Vagina (tissue), 2 donors: ENCODE results near the gene ADAMTS14.
"Not testable (repeated sequence)": the region's sequence is repeated elsewhere in the genome, so short reads cannot be mapped to it uniquely, and the experiment has no call there.

Experiments
- POLR2AphosphoS5 ChIP-seq, 2 donors: sonication (generic); formaldehyde crosslinking; IDR thresholded peaks; one replicate each; pipeline ENCODE4 v1.9.0; 2017; ENCODE audit warnings: antibody characterized with exemption in 2 of 2, mild to moderate bottlenecking in 2 of 2, low read depth in 1 of 2; ENCODE audit not compliant: insufficient read depth in 1 of 2
- TF ChIP-seq, protein P1 (sequence below), 3 experiments: fragments of 450-650 bp in 2 of 3; fragments of 200-600 bp in 1 of 3; sonication (generic) in 1 of 3; IDR thresholded peaks; one replicate each; pipeline ENCODE4 v1.5.1; 2017 to 2019; ENCODE audit warnings: antibody characterized with exemption in 3 of 3, mild to moderate bottlenecking in 2 of 3, moderate library complexity in 2 of 3

DNA sequence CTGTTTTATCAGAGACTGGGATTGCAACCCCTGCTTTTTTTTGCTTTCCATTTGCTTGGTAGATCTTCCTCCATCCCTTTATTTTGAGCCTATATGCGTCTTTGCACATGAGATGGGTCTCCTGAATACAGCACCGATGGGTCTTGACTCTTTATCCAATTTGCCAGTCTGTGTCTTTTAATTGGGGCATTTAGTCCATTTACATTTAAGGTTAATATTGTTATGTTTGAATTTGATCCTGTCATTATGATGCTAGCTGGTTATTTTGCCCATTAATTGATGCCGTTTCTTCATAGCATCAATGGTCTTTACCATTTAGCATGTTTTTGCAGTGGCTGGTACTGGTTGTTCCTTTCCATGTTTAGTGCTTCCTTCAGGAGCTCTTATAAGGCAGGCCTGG lies 29.0 kb upstream of the ADAMTS14 start:
- TF ChIP-seq, protein P1, sequence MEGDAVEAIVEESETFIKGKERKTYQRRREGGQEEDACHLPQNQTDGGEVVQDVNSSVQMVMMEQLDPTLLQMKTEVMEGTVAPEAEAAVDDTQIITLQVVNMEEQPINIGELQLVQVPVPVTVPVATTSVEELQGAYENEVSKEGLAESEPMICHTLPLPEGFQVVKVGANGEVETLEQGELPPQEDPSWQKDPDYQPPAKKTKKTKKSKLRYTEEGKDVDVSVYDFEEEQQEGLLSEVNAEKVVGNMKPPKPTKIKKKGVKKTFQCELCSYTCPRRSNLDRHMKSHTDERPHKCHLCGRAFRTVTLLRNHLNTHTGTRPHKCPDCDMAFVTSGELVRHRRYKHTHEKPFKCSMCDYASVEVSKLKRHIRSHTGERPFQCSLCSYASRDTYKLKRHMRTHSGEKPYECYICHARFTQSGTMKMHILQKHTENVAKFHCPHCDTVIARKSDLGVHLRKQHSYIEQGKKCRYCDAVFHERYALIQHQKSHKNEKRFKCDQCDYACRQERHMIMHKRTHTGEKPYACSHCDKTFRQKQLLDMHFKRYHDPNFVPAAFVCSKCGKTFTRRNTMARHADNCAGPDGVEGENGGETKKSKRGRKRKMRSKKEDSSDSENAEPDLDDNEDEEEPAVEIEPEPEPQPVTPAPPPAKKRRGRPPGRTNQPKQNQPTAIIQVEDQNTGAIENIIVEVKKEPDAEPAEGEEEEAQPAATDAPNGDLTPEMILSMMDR (IDR thresholded peaks at IDR 0.05): not testable (repeated sequence)
- not testable (repeated sequence) for TF ChIP-seq POLR2AphosphoS5 (IDR thresholded peaks at IDR 0.05; ENCODE audit: insufficient read depth in 1 of 2, low read depth in 1 of 2)
